GM18858 (cell line): ENCODE data around the gene CHRNB1.

Experiments
- ATAC-seq: cut with Tn5 transposase; IDR thresholded peaks from one replicate; pipeline ENCODE4 v1.9.1; 2021; ENCODE audit not compliant: unreplicated experiment

Gene CHRNB1

GRCh38 chr17:7483255-7484066, 38.6 kb downstream of the CHRNB1 start:
- no peak for ATAC-seq

GRCh38 chr17:7484067-7484918, 39.4 kb downstream of the CHRNB1 start, which contains the start of gene POLR2A:
Gene POLR2A (plus strand): TSS chr17:7484366.
- ATAC-seq: peak; percentile 41

GRCh38 chr17:7484919-7485377, 40.1 kb downstream of the CHRNB1 start:
- no peak for ATAC-seq

- no peak for ATAC-seq
These were observed 41.3 kb downstream of the CHRNB1 start for GRCh38 chr17:7486181-7486580.

DNA sequence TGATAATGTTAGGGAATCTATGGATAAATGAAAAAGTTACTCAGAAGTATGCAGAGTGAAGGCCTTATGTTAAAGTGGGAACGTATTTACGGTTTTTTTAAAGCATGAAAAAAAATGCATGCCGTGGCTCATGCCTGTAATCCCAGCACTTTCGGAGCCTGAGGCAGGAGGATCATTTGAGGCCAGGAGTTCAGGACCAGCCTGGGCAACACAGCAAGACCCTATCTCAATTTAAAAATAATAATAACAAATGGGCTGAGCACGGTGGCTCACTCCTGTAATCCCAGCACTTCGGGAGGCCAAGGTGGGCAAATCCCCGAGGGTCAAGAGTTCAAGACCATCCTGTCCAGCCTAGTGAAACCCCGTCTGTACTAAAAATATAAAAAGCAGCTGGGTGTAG, 45.3 kb downstream of the CHRNB1 start:
- ATAC-seq: no peak

DNA sequence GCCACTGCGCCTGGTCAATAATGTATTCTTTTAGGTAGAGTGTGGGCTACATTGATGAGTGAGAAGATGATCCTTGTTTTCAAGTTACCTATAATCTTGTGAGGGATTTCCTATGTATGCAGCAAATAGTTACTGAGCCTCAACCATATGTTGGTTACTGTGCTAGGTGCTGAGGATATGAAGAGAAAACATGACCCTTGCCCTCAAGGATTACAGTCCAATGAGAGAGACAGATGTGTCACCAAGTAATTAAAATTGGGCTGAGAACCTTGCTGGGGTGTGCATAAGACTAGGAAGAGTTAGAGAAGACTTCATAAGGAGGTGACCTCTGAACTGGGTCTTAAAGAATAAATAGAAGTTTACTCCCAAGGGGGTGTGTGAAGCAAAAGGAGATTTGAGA, 46.7 kb downstream of the CHRNB1 start:
- ATAC-seq: no peak

GRCh38 chr17:7493941-7494340, 49.1 kb downstream of the CHRNB1 start:
- no peak for ATAC-seq

DNA sequence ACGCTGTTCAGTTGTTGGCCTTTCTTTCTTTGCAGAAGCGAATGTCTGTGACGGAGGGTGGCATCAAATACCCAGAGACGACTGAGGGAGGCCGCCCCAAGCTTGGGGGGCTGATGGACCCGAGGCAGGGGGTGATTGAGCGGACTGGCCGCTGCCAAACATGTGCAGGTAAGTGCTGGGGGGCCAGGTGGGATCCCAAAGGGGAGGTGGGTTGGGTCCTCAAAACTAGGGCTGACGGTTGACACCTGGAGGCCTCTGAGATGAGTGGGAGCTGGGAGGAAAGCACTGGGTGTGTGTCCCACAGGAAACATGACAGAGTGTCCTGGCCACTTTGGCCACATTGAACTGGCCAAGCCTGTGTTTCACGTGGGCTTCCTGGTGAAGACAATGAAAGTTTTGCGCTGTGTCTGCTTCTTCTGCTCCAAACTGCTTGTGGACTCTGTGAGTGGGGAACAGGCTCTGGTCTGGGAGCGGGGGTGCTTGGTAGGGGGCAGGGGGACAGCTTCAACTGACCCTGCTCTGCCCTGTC, 51.1 kb downstream of the CHRNB1 start:
- no peak for ATAC-seq

DNA sequence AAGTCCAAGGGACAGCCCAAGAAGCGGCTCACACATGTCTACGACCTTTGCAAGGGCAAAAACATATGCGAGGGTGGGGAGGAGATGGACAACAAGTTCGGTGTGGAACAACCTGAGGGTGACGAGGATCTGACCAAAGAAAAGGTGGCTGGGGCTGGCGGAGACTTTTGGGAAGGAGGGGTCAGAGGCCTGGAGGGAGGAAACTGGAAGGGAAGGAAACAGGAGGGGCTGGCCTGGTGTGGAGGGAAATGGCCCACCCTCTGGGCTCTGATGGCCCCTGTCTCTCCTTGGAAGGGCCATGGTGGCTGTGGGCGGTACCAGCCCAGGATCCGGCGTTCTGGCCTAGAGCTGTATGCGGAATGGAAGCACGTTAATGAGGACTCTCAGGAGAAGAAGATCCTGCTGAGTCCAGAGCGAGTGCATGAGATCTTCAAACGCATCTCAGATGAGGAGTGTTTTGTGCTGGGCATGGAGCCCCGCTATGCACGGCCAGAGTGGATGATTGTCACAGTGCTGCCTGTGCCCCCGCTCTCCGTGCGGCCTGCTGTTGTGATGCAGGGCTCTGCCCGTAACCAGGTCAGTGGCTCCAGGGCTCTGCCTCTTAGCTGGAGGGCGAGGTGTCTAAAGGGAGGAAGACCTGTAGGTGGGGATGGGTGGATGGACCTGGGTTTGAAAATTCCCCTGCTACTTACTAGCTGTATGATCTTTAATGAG, 51.8 kb downstream of the CHRNB1 start:
- no peak for ATAC-seq

- ATAC-seq: no peak
These were observed 52.4 kb downstream of the CHRNB1 start for GRCh38 chr17:7497228-7497627.

DNA sequence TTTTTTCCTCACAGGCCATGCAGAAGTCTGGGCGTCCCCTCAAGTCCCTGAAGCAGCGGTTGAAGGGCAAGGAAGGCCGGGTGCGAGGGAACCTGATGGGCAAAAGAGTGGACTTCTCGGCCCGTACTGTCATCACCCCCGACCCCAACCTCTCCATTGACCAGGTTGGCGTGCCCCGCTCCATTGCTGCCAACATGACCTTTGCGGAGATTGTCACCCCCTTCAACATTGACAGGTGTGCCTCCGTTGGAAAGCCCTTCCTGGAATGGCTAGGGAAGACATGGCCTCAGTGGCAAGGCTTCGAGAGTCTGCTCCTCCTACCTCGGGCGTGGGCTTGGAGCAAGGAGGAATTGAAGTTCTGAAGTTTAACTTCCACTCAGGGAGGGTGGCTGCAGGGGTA, 52.8 kb downstream of the CHRNB1 start:
- no peak for ATAC-seq

- ATAC-seq: no peak
These were observed 54.3 kb downstream of the CHRNB1 start for GRCh38 chr17:7499161-7499560.

GRCh38 chr17:7501729-7502128, 56.9 kb downstream of the CHRNB1 start:
- no peak for ATAC-seq

- no peak for ATAC-seq
These were observed 57.4 kb downstream of the CHRNB1 start for GRCh38 chr17:7502171-7502847.

DNA sequence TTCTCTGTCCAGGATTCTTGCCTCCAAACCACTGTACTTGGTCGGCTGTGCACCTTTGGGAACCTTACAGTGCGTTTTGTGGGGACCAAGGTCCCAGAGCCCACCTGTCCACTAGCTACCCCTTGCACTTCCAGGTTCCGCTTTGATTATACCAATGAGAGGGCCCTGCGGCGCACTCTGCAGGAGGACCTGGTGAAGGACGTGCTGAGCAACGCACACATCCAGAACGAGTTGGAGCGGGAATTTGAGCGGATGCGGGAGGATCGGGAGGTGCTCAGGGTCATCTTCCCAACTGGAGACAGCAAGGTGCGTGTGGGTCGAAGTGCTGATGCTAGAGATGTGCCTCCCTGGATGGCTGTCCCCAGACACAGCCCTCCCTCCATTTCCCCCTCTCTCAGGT, 58.1 kb downstream of the CHRNB1 start:
- ATAC-seq: no peak

GRCh38 chr17:7503521-7503920, 58.7 kb downstream of the CHRNB1 start:
- ATAC-seq: no peak
